Glutamatergic neuron (in vitro differentiated cells): ENCODE data around the gene MFSD12. TPM values are rescaled to one million over a fixed set of nuclear protein-coding genes. Genes with fewer than 3 reads are reported as not detected.

Experiments used
- DNase-seq: peaks from one replicate; pipeline ENCODE4 v3.0.0; 2022
- H3K27ac Mint-ChIP-seq: one replicate; pipeline ENCODE4 v1.8.0; 2020; ENCODE audit warnings: mild to moderate bottlenecking, mixed read lengths, inconsistent platforms; ENCODE audit not compliant: unreplicated experiment
- H3K27me3 Mint-ChIP-seq: one replicate; pipeline ENCODE4 v1.8.0; 2020; ENCODE audit warnings: mild to moderate bottlenecking, moderate library complexity, mixed read lengths, inconsistent platforms; ENCODE audit not compliant: unreplicated experiment
- H3K36me3 Mint-ChIP-seq: one replicate; pipeline ENCODE4 v1.8.0; 2020; ENCODE audit warnings: mild to moderate bottlenecking, mixed read lengths, inconsistent platforms; ENCODE audit not compliant: unreplicated experiment
- H3K4me1 Mint-ChIP-seq: one replicate; pipeline ENCODE4 v1.8.0; 2020; ENCODE audit warnings: mild to moderate bottlenecking, low read depth, mixed read lengths, inconsistent platforms; ENCODE audit not compliant: unreplicated experiment
- H3K4me3 Mint-ChIP-seq: one replicate; pipeline ENCODE4 v1.8.0; 2020; ENCODE audit warnings: mild to moderate bottlenecking, mixed read lengths, inconsistent platforms; ENCODE audit not compliant: unreplicated experiment
- H3K9me3 Mint-ChIP-seq: one replicate; pipeline ENCODE4 v1.8.0; 2020; ENCODE audit warnings: mild to moderate bottlenecking, moderate library complexity, mixed read lengths, inconsistent platforms; ENCODE audit not compliant: unreplicated experiment
- total RNA-seq: library from RNA; stranded (reverse); fragmentation: NEBNext Ultra II Directional; extraction: Animal tissue kit (Norgen Biotek cat#: 25700); gene quantifications from one replicate; pipeline ENCODE4 v1.2.1, GENCODE V29; 2021; ENCODE audit not compliant: unreplicated experiment
- TF ChIP-seq, protein P1 (sequence below): fragments of 200-600 bp; sonication (generic); IDR thresholded peaks from one replicate; pipeline ENCODE4 v1.5.0; 2021; ENCODE audit not compliant: partially characterized antibody, unreplicated experiment

The MFSD12 gene
- total RNA-seq, 1 donor from 2014 or later, result 134 TPM

DNA sequence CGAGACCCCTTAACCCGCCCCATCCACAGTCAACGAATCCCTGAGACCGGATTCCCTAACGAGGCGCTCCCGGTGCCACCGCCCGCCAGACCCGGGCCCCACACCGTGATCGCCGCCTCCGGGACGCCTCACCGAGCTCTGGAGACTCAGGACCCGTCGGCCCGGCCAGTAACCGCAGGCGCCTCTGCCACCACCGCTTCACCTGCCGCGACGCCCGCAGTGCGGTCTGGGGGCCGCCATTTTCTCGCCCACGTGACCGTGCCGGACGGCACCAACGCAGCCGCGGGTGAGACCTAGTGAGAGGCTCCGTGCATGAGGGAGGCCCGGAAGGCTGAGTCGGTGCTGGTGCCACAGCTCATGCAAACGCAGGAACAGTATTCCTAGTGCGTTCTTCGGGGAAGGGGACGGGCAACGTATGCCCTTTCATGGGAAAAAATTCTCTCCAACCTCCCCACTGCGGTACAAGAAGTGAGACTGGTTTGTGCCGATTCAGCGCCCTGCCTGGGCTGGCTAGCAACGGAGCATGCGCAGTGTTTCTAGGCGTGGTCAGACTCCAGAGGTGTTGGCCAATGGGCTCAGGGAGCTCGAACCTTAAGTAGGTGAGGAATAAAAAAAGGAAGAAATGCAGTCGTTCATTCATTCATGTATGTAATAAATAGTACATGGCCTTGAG is 56.8 kb downstream of the MFSD12 start, which contains the start of gene DOHH:
Gene DOHH (minus strand): TSS at position 246 of the 673 bp plus-strand sequence. CDS start 3,860 bp downstream, outside the sequence.
- H3K27ac Mint-ChIP-seq, result peak within 1 kb of the TSS; percentile 98
- peaks cover 2% of the 10 kb centered on the region for H3K9me3 Mint-ChIP-seq
- H3K27me3 Mint-ChIP-seq, result peaks cover 4% of the 10 kb centered on the region
- H3K4me1 Mint-ChIP-seq, result peaks cover 2% of the 10 kb centered on the region
- DNase-seq, result peak; percentile 96
- peak within 1 kb of the TSS; percentile 98 for H3K4me3 Mint-ChIP-seq
- no peaks in the 10 kb centered on the region for H3K36me3 Mint-ChIP-seq
- TF ChIP-seq, protein P1, sequence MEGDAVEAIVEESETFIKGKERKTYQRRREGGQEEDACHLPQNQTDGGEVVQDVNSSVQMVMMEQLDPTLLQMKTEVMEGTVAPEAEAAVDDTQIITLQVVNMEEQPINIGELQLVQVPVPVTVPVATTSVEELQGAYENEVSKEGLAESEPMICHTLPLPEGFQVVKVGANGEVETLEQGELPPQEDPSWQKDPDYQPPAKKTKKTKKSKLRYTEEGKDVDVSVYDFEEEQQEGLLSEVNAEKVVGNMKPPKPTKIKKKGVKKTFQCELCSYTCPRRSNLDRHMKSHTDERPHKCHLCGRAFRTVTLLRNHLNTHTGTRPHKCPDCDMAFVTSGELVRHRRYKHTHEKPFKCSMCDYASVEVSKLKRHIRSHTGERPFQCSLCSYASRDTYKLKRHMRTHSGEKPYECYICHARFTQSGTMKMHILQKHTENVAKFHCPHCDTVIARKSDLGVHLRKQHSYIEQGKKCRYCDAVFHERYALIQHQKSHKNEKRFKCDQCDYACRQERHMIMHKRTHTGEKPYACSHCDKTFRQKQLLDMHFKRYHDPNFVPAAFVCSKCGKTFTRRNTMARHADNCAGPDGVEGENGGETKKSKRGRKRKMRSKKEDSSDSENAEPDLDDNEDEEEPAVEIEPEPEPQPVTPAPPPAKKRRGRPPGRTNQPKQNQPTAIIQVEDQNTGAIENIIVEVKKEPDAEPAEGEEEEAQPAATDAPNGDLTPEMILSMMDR, result no peak

DNA sequence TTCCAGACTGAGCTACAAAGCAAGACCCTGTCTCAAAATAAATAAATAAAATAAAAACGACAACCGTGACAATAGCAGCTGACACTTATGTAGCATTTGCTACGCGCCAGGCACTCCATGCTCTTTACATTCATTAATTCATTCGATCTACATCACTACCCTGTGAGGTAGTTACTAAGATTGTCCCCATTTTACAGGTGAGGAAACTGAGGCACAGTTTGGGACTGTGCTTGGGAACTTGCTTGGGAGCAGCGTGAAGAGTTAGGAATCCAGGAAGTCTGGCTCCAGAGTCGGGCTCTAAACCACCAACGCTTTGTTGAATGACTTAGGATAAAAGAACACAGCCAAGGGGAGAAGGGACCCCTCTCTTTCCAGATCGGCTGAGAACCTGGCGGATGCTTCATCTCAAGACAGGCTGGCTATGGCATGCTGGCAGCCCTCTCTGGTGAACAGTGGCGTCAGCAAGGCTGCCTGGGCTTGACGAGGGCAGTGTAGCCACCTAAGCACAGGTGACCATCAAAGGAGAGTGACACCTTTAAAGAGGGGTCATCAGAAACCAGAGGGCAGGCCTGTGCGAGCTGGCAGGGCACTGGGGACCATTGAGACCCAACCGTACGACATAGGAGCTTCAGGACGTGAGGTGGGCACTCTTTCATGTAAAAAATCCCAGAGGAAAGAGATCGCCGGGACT is 57.5 kb downstream of the MFSD12 start:
- peaks cover 2% of the 10 kb centered on the region for H3K9me3 Mint-ChIP-seq
- peak overlapping the region; percentile 43 for H3K27ac Mint-ChIP-seq
- peak overlapping the region; percentile 98 for H3K4me3 Mint-ChIP-seq
- TF ChIP-seq, protein P1, result no peak
- no peak for DNase-seq
- peaks cover 4% of the 10 kb centered on the region for H3K27me3 Mint-ChIP-seq
- H3K4me1 Mint-ChIP-seq, result peaks cover 2% of the 10 kb centered on the region
- H3K36me3 Mint-ChIP-seq, result no peaks in the 10 kb centered on the region

DNA sequence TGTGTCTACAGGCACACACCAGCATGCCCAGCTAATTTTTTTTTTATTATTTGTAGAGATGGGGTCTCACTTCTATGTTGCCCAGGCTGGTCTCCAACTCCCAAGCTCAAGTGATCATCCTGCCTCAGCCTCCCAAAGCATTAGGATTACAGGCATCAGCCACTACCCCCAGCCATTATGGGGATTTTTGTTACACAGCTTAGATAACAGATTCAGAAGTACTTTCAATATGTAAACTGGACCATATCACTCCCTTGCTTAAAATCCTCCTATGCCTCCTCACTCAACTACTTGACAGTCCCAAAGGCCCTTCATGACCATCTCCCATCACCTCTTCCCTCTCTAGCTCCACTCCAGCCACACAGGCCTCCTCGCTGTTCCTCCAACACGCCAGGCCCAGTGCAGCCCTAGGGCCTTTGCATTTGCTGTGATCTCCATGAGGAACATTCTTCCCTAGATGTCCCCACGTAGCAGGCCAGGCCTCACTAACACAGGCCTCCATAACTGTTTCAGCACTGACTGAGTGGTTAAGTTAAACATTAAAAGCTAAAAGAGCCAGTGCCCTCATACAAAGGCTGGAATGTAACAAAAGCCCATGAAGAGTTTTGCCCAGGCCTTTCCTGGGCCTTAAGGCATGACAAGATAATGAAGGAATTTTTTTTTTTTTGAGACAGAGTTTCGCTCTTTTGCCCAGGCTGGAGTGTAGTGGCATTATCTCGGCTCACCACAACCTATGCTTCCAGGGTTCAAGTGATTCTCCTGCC is 59.4 kb downstream of the MFSD12 start:
- H3K4me1 Mint-ChIP-seq, result peaks cover 2% of the 10 kb centered on the region
- TF ChIP-seq, protein P1, result no peak
- no peaks in the 10 kb centered on the region for H3K9me3 Mint-ChIP-seq
- H3K27ac Mint-ChIP-seq, result peak overlapping the region; percentile 33
- peaks cover 4% of the 10 kb centered on the region for H3K27me3 Mint-ChIP-seq
- no peak overlapping the region for H3K4me3 Mint-ChIP-seq
- DNase-seq, result no peak
- H3K36me3 Mint-ChIP-seq, result no peaks in the 10 kb centered on the region

DNA sequence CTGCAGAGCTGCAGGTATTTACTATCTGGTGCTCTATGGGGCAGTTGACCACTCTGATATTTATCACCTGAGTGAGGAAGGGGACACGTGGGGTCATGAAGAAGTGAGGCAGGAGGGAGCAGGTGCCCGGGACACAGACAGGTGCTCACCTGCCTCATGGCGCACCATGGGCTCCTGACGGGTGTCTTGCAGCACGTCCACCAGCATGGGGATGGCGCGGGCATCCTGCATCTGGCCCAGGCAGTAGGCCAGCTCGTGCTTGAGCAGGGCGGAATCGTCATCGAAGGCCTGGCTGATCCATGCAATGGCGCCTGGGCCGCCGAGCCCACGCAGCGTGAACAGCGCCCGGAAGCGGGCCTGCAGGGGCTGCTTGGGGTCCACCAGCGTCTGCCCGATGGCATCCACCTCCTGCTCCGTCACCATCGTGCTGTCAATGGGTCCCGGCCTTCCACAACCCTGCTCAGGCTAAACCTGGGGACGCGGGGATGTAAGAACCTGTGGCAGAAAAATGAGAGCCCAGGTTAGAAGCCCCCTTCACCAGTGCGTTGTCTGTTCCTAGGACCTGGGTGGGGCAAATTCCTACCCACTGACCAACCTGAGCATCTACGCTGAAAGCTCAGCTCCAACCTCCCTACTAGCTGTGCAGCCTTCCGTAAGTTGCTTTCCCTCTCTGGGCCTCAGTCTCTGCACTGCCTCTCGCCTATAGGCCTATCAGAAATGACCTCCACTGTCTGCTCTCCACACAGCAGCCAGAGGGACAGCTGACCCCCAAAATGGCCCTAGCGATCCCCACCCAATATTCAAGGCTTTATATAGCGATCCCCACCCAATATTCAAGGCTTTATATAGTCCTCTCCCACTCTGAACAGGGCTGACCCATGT is 60.8 kb downstream of the MFSD12 start:
- H3K27me3 Mint-ChIP-seq, result peaks cover 4% of the 10 kb centered on the region
- H3K4me3 Mint-ChIP-seq, result no peak overlapping the region
- no peak for DNase-seq
- H3K36me3 Mint-ChIP-seq, result no peaks in the 10 kb centered on the region
- H3K4me1 Mint-ChIP-seq, result peaks cover 2% of the 10 kb centered on the region
- TF ChIP-seq, protein P1, result no peak
- H3K9me3 Mint-ChIP-seq, result no peaks in the 10 kb centered on the region
- no peak overlapping the region for H3K27ac Mint-ChIP-seq
